HFFc6 (cell line): ENCODE results near the gene SRI. TPM values are rescaled to one million over a fixed set of nuclear protein-coding genes. Genes with fewer than 3 reads are reported as not detected.

Source experiments
- DNase-seq: peaks from one replicate; pipeline ENCODE4 v3.0.0-alpha.2; 2018
- H3K27ac Mint-ChIP-seq: 2 replicates; pipeline ENCODE4 v1.8.0; 2020; ENCODE audit warnings: mild to moderate bottlenecking, mixed read lengths
- H3K27me3 Mint-ChIP-seq: 2 replicates; pipeline ENCODE4 v1.8.0; 2021; ENCODE audit warnings: mild to moderate bottlenecking, moderate library complexity, mixed read lengths; ENCODE audit not compliant: insufficient read depth
- H3K36me3 Mint-ChIP-seq: 2 replicates; pipeline ENCODE4 v1.8.0; 2021; ENCODE audit warnings: low read depth, mixed read lengths
- H3K4me1 Mint-ChIP-seq: 2 replicates; pipeline ENCODE4 v1.8.0; 2020; ENCODE audit warnings: low read depth, mixed read lengths
- H3K4me3 Mint-ChIP-seq: 2 replicates; pipeline ENCODE4 v1.8.0; 2020; ENCODE audit warnings: mild to moderate bottlenecking, moderate library complexity, mixed read lengths
- H3K9me3 Mint-ChIP-seq: 2 replicates; pipeline ENCODE4 v1.8.0; 2020; ENCODE audit warnings: mild to moderate bottlenecking, mixed read lengths
- CTCF ChIP-seq: fragments of 200-600 bp; sonication (generic); IDR thresholded peaks from 2 replicates; pipeline ENCODE4 v1.5.0; 2021; ENCODE audit warnings: antibody characterized with exemption, mild to moderate bottlenecking
- total RNA-seq, 6 experiments: library from RNA; stranded (reverse); fragmentation: NEBNext Ultra II Directional; extraction: Animal tissue kit (Norgen Biotek cat#: 25700); gene quantifications; 2 replicates in 1 of 6; 3 replicates in 5 of 6; pipeline ENCODE4 v1.2.3, GENCODE V29; 2021

SRI gene
- total RNA-seq, 6 experiments from 2014 or later: 113 to 133 (median 123) TPM

GRCh38 chr7:88253640-88254039, 33.8 kb upstream of the SRI start:
- Mint-ChIP-seq H3K9me3 (peaks cover 21% of the 10 kb centered on the region), H3K27ac (no peak overlapping the region), H3K36me3 (no peaks in the 10 kb centered on the region), H3K27me3 (no peaks in the 10 kb centered on the region), H3K4me3 (no peak overlapping the region), H3K4me1 (no peaks in the 10 kb centered on the region)
- no peak for TF ChIP-seq CTCF
- DNase-seq: no peak

GRCh38 chr7:88244258-88244657, 24.4 kb upstream of the SRI start:
- H3K27ac Mint-ChIP-seq: no peak overlapping the region

GRCh38 chr7:88243345-88243909, 23.6 kb upstream of the SRI start:
- Mint-ChIP-seq H3K27me3 (peaks cover 3% of the 10 kb centered on the region; the same call in 1 of the 2 replicates), H3K36me3 (no peaks in the 10 kb centered on the region), H3K4me3 (no peak overlapping the region), H3K4me1 (no peaks in the 10 kb centered on the region), H3K27ac (no peak overlapping the region), H3K9me3 (no peaks in the 10 kb centered on the region)
- peak; percentile 82 for TF ChIP-seq CTCF
- peak; percentile 48 for DNase-seq

More at GRCh38 chr7:88244258-88244657, 24.4 kb upstream of the SRI start:
- no peak for TF ChIP-seq CTCF
- DNase-seq: no peak
- Mint-ChIP-seq H3K27me3 (peaks cover 3% of the 10 kb centered on the region; the same call in 1 of the 2 replicates), H3K4me1 (no peaks in the 10 kb centered on the region), H3K4me3 (no peak overlapping the region), H3K9me3 (no peaks in the 10 kb centered on the region), H3K36me3 (no peaks in the 10 kb centered on the region)

- DNase-seq: no peak
- Mint-ChIP-seq H3K27ac (no peak overlapping the region), H3K36me3 (no peaks in the 10 kb centered on the region), H3K9me3 (no peaks in the 10 kb centered on the region), H3K4me1 (no peaks in the 10 kb centered on the region), H3K4me3 (no peak overlapping the region), H3K27me3 (peaks cover 6% of the 10 kb centered on the region)
- TF ChIP-seq CTCF: no peak
These were observed 20.0 kb upstream of the SRI start for GRCh38 chr7:88239852-88240251.

- Mint-ChIP-seq H3K9me3 (no peaks in the 10 kb centered on the region), H3K36me3 (no peaks in the 10 kb centered on the region), H3K27me3 (peaks cover 7% of the 10 kb centered on the region), H3K4me3 (no peak overlapping the region), H3K4me1 (no peaks in the 10 kb centered on the region), H3K27ac (no peak overlapping the region)
- TF ChIP-seq CTCF: no peak
- no peak for DNase-seq
These were observed 14.0 kb upstream of the SRI start for GRCh38 chr7:88233828-88234227.
